Epidermal melanocyte (primary cell): ENCODE data around the gene NKD2.
"Not testable (repeated sequence)": the region's sequence is repeated elsewhere in the genome, so short reads cannot be mapped to it uniquely, and the experiment has no call there.

ENCODE experiments used
- DNase-seq: peaks from one replicate; pipeline ENCODE4 v3.0.0; 2011; ENCODE audit warnings: low spot score; ENCODE audit not compliant: insufficient read length

NKD2 gene

GRCh38 chr5:1073239-1074102 is 64.9 kb downstream of the NKD2 start:
- no peak for DNase-seq

GRCh38 chr5:1074226-1074625 is 65.6 kb downstream of the NKD2 start:
- DNase-seq = no peak

DNA sequence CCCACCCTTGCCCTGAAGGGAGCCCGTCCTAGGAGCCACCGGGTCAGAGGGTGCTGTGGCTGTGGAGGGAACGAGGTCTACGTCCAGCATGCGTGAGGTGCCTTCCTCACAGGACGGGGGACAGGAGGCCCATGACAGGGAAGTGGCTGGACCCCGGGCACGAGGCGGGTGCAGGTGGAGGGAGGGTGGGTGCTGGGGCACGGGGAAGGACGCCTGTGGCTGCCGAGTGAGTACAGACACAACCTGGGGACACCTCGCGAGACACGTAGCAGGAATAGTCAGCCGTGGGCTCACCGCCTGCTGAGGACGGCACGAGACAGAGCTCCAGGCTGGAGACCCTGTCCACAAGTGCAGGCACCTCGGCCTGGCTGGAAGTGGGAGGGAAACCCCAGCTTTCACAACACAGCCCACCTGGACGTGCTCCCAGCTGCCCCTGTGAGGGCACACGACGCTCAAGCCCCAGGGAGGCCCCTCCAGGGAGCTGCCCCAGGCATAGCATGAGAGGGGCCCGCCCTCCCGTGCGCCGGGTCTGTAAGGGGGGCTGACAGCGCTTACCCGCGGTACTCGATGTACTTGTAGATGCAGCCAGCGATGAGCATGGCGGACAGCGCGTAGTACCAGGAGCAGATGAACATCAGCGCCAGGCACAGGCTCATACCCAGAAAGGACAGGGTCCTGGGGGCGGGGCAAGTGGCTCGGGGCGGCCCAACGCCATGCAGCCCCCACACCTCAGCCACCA is 66.4 kb downstream of the NKD2 start:
- no peak for DNase-seq

DNA sequence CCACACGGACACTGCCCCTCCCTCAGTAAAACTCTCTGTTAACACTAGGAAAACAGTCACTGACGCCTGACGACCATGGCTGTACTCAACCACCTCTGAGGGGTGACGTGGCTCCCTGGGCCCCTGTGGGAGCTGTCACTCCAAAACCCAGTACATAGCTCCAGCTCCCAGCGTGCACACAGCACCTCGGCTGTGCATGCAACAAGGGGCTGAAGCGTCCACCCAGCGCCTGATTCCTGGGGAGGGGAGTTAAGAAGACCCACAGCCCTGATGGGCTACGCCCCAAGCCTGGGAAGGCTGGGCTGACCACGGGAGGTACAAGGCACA is 66.9 kb downstream of the NKD2 start:
- DNase-seq = no peak

GRCh38 chr5:1075931-1076330 is 67.3 kb downstream of the NKD2 start:
- DNase-seq = no peak

GRCh38 chr5:1076406-1076805 is 67.8 kb downstream of the NKD2 start:
- no peak for DNase-seq

DNA sequence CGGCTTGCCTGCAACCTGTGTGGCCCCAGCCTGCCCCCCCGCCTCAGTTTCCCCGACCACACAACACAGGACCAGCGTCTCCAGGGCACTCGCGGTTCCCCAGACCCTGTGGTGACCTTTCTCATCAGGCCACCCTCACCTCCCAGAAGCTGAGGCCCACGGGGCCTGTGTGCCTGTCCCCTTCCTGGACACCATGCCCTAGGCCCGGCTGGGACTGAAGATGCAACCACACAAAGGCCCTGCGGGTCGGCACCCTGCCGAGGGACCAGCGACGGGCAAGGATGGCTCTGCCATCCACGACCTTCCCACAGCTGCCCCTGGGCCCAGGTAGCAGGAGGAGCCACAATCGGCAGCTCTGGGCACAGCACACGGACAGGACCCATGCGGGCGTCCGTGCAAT is 68.4 kb downstream of the NKD2 start:
- no peak for DNase-seq

DNA sequence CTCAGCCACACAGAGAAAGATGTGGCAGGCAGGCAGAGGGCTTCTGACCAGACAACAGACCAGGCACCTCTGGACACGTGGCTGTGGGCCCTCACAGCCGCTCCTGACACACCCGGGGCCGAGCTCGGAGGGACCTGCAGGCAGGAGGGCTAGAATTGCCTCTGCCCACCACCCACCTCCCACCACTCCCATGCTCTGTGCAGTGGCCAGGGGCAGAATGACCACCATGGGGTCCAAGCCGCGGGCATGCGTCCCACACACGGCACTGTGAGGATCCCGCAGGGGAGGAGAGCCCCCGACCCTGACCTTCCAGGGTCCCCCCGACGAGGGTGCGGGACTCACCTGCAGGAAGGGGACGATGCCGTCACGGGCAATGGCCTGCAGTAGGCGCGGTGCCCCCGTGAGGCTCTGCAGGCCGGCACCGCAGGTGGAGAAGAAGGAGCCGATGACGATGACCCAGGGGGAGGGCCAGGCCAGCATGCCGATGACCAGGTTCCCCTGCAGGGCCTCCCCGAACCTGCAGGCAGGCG is 69.0 kb downstream of the NKD2 start:
- no peak for DNase-seq

- DNase-seq = no peak
Observed at GRCh38 chr5:1078206-1078605, 69.6 kb downstream of the NKD2 start.

GRCh38 chr5:1078851-1079250 is 70.2 kb downstream of the NKD2 start:
- DNase-seq = no peak

DNA sequence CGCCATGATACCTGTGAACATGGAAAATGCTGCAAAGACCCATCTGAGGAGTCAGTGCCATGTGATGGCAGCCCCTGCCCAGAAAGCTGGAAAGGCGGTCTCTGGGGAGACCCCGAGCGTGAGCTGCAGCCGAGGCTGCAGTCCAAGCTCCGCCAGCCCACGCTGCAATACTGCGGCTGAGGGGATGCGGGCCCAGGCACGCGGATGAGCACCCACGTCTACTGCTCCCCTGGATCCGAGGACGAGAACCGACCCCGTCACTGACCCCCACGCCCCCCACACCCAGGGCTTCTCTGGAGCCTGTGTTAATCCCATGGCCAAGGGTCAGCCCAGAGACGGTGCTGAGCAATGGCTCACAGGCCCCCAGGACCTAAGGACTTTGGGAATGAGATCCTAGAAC is 70.9 kb downstream of the NKD2 start:
- no peak for DNase-seq

GRCh38 chr5:1079961-1080360 is 71.4 kb downstream of the NKD2 start:
- no peak for DNase-seq

DNA sequence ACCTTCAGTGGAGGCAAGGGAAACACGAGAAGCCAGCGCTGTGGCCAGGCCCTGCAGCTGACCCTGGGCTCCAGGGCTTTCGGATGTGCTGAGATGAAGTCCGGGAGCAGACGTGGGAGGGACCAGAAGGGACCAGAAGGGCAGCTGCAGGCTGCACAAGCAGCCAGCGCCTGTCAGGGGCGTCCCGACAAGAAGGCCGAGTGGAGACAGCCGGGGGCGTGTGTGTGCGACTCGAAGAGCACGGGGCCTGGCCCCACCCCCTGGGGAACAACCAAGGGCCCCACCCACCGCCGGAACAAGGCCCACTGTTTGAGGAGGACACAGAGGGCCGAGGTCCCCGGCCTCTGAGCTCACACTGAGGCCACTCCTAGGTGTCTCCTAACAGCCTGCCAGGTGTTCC is 71.8 kb downstream of the NKD2 start:
- DNase-seq = no peak

- DNase-seq = no peak
Observed at GRCh38 chr5:1081519-1081918, 72.9 kb downstream of the NKD2 start.

DNA sequence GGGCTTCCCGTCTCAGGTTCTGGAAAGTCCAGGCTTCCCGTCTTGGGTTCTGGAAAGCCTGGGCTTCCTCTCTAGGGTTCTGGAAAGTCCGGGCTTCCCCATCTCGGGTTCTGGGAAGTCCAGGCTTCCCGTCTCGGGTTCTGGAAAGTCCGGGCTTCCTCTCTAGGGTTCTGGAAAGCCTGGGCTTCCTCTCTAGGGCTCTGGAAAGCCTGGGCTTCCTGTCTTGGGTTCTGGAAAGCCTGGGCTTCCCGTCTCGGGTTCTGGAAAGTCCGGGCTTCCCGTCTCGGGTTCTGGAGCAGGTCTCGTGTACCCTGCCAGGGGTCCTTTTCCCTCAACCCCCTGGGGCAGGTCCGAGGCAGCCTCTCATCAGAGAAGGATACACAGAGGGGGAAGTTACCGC is 74.4 kb downstream of the NKD2 start:
- not testable (repeated sequence) for DNase-seq

DNA sequence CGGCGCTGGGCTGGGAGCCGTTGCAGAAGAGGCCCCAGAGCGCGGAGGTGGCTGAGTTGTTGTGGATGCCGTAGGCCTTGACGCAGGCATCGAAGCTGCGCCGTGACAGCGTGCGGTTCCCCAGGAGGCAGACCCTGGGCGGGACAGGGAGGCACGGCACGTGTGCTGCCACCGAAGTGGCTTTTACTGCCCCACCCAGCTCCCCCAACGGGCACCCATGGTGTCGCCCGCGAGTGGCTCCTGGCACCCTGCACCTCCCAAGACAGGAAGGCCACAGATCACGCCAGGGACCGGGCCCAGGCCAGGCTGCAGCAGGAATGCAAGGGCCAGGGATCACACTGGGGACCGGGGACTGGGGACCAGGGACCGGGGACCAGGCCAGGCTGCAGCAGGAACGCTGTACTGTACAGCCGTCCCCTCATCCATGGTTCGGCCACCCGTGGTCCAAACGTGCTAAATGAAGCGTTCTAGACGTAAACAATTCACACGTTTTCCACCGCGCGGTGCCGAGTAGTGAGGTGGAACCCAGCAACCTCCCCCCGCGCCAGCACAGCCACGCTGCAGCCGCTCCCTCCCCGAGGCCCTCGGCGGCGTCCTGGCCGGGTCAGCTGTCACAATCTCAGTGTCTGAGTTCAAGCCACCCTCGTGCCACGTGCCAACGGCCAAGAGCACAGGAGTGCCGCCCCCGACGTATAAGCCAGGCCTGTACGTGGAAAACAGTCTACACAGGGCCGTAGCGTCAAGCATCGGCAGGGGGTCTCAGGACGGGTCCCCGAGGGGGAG is 75.4 kb downstream of the NKD2 start:
- no peak for DNase-seq

GRCh38 chr5:1085391-1085790 is 76.8 kb downstream of the NKD2 start:
- no peak for DNase-seq

- no peak for DNase-seq
Observed at GRCh38 chr5:1086137-1086536, 77.5 kb downstream of the NKD2 start.

GRCh38 chr5:1086871-1087270 is 78.3 kb downstream of the NKD2 start:
- DNase-seq = no peak

DNA sequence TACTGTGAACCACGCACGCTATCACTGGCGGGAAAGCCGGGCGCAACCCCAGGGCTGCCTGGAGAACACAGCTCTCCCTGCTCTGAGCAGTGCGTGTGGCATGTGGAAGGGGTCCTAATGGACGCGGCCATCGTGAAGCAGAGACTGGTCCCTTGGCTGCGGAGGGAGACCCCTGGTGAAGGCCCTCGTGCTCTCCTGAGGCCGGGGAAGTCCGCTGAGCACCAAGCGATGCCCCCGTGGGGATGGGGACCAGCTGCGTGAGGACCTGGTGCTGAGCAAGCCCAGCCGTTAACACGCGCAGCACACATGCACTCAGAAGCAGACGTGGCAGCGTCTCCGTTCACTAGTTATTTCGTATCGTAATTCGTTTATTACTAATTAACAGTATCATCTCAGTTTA is 78.8 kb downstream of the NKD2 start:
- no peak for DNase-seq

GRCh38 chr5:1088031-1088430 is 79.4 kb downstream of the NKD2 start:
- no peak for DNase-seq
